GM21528 (cell line): ENCODE measurements around the gene PRR19.

Source experiments
- ATAC-seq: cut with Tn5 transposase; IDR thresholded peaks from one replicate; pipeline ENCODE4 v1.9.1; 2021; ENCODE audit warnings: mild to moderate bottlenecking, moderate library complexity; ENCODE audit not compliant: unreplicated experiment, low FRiP score

Gene PRR19

GRCh38 chr19:42292963-42293362 is 9.0 kb upstream of the PRR19 start:
- no peak for ATAC-seq

DNA sequence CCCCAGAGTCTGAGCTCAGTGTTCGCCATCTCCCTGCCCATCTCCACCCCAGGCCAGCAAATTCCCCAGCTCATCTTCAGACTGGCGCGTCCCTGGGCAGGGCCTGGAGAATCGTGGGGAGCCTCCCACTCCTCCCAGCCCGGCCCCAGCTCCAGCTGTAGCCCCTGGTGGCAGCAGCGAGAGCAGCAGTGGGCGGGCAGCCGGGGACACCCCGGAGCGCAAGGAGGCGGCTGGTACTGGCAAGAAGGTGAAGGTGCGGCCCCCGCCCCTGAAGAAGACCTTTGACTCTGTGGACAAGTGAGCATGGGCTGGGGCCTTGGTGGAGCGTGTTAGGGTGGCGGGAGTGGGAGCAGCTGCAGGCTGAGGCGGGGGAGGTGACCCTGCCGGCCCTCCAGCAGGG is 8.4 kb upstream of the PRR19 start:
- no peak for ATAC-seq

GRCh38 chr19:42293948-42294347 is 8.0 kb upstream of the PRR19 start:
- ATAC-seq: no peak

- no peak for ATAC-seq
Measured at GRCh38 chr19:42294471-42295137, 7.3 kb upstream of the PRR19 start.

GRCh38 chr19:42295342-42295741 is 6.6 kb upstream of the PRR19 start:
- ATAC-seq: no peak

GRCh38 chr19:42295831-42296525 is 6.0 kb upstream of the PRR19 start:
- ATAC-seq: no peak

- no peak for ATAC-seq
Measured at GRCh38 chr19:42297039-42297438, 4.9 kb upstream of the PRR19 start.

DNA sequence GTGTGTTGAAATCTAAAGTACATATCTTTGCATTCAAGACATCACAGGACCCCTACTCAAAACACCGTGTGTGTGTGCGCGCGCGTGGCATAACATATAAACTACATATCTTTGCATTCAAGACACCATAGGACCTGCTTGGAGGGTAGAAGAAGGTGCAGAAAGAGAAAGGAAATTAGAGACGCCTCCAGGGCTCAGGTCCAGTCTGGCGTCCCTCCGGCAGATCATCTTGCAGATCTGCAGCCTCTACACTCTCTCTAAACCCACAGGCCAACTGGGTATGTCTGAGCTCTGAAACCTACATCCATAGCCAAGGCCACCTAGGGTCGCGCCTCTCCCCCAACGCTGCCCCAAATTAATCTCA is 1.2 kb downstream of the PRR19 start:
- no peak for ATAC-seq

- no peak for ATAC-seq
Measured at GRCh38 chr19:42303876-42304275, 1.9 kb downstream of the PRR19 start.

GRCh38 chr19:42306646-42307045 is 4.7 kb downstream of the PRR19 start:
- ATAC-seq: no peak

DNA sequence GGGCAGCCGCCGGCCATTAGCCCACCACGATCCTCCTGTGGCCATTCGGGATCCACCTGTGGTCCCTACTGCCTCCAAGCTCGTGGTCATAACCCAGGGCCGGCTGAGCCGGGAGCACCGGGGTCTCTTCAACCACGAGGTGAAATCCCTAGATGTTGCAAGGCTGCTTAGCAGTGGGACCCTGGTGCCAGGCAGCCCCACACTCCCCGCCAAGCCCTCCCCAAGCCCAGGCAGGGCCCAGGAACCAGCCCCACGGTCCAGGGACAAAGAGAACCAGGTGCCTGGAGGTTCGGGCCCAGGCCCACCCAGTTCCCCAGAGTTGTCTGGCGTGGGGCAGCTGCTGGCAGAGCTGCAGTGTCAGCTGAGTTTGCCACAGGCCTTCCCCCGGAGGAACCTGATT is 7.8 kb downstream of the PRR19 start:
- no peak for ATAC-seq

DNA sequence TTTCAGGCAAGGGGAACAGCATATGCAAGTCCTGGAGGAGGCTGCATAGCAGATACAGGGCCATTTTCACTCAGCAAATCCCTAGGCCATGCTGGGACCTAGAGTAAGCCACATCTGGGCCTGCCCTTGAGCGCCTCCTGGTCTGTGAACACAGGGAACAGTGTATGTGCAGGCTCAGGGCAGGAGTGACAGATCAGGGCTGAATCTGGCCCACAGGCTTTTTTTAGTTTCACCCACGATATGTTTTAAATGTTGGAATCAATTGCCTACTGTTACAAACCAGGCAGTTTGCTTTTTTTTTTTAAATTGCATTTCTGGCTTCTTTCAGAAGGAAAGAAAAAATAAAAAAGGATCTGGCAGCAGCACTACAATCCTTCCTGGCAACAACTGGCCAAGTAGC is 9.7 kb downstream of the PRR19 start:
- ATAC-seq: no peak

GRCh38 chr19:42312370-42312769 is 10.4 kb downstream of the PRR19 start:
- ATAC-seq: no peak

GRCh38 chr19:42313096-42313839 is 11.3 kb downstream of the PRR19 start, which contains the start of gene TMEM145:
TMEM145 (plus strand) TSS chr19:42313309; CDS start chr19:42313377, 68 bp downstream.
- ATAC-seq: no peak

- no peak for ATAC-seq
Measured at GRCh38 chr19:42313840-42314755, 12.2 kb downstream of the PRR19 start.

DNA sequence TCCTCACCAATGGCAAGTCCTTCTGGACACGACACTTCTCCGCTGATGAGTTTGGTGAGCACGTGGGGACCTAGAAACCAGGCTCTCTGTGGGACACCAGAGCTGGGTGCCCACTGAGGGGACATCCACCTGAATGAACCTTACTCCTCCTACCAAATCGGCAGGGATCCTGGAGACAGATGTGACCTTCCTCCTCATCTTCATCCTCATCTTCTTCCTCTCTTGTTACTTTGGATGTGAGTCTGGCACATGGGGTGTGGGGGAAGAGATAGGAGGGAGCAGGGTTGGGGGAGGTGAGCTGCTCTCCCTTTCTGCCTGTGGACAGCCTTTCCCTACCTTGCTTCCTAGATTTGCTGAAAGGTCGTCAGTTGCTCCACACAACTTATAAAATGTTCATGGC is 13.1 kb downstream of the PRR19 start:
- ATAC-seq: no peak

DNA sequence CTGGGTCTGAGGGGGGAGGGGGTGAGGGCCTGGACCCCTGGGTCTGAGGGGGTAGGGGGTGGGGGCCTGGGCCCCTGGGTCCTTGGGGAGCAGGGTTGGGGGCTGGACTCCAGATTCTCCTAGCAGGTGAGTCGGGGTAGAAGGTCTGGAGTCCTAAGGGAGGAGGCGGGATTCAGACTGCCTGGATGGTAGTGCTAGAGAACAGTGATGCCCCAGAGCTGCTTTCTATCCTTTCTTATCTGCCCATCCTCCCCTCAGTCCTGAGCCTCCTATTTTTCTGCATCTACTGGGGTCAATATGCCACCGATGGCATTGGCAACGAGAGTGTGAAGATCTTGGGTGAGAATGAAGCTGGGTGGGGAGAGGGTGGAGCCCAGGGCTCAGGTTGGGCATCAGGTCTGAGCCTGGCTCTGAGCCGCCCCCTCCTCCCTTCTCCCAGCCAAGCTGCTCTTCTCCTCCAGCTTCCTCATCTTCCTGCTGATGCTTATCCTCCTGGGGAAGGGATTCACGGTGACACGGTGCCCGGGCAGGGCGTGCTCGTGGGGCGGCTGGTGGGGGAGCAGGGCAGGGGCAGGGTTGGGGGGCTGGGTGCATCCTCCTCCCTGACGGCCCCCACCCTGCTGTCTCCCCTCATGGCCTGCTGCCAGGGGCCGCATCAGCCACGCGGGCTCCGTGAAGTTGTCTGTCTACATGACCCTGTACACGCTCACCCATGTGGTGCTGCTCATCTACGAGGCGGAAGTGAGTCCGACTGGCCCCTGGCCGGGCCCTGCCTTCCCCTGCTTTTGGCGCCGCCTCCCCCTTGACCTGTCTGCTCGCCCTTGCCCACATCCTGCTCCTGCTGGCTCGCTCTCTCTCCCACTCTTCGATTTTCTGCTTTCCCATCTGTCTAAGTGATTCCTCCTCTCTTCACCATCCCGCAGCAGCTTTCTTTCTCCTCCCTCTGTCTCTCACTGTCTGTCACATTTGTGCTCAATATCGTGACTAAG is 14.6 kb downstream of the PRR19 start:
- ATAC-seq: no peak

DNA sequence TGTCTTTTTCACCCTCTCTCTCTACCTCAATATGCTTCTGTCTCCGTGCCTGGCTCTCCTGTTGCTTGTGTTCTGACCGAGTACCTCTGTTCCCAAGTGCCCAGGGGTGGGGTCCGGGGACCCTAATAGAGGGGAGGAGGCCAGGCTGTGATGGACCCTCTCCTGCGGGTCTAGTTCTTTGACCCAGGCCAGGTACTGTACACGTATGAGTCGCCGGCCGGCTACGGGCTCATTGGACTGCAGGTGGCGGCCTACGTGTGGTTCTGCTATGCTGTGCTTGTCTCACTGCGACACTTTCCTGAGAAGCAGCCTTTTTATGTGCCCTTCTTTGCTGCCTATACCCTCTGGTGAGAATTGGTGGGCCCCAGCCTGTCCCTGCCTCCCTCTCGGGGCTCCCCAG is 15.6 kb downstream of the PRR19 start:
- ATAC-seq: no peak

DNA sequence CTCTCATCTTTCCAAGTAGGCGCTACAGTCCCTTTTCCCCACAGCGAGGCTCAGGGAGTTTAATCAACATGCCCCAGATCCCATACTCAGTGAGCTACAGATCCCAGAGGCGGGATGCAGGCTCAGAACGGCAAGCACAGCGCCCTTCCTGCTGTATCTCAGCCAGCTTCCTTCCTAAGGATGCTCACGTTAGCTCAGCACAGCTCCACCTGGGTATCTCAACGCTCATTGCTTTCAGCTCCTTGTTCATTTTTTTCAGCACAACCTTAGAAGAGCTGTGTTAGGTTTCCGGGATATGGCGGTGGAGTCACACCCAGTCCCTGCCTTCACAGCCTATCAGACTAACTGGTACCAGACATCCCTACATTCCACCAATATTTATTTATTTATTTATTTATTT is 20.4 kb downstream of the PRR19 start:
- ATAC-seq: no peak
